Measurements from ENCODE around the gene ZP2. TPM values are rescaled to one million over a fixed set of nuclear protein-coding genes. Genes with fewer than 3 reads are reported as not detected.
A peak's percentile ranks its signal among the peaks of the same experiment; 100 is the strongest.

The ZP2 gene
- total and polyA plus RNA-seq, 7 donors = not detected

DNA sequence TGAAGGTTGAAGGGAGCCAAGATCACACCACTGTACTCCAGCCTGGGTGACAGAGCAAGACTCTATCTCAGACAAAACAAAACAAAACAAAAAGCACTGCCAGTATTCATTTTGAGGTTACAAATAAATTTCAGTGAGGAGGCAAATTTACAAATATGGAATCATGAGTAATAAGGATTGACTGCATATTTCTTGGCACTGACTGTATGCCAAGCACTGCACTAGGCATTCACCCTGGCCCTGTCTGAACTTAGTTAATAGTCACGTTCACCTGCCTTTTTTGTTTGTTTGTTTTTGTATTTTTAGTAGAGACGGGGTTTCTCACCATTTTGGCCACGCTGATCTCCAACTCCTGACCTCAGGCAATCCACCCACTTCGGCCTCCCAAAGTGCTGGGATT lies 47.8 kb downstream of the ZP2 start:
- Histone ChIP-seq H3K4me3 (peak overlapping the region; percentile 33), H3K36me3 (ENCODE audit: insufficient read depth in 1 of 2, low read depth in 1 of 2) (peaks cover 3 to 28% of the 10 kb centered on the region in 2 donors)
- 59 to 80% (median 74%) methylated on average over 4 of the region's 4 CpGs for WGBS, 3 donors

DNA sequence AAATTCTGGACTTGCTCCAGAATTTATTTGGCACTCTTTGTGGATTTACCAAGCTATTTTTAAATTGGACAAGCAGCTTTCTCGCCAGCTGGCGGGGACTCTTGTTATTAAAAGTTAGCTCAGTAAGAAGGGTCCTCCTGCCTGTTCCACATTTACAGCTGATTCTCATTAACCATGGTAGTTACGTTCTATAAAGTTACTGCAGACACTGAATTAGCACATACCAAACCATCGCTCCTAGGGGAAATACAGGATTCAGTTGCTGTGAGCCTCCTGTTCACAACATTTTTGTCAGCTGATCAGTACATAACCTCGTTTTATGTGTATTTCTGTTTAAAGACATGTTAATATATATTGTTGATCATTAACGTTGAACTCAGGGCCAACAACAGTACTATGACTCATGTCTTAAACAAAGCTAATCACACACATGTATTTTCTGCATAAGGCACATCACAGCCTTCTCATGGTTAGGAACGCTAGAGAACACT lies 48.7 kb downstream of the ZP2 start:
- 4 to 13% (median 9%) methylated on average over 7 of the region's 7 CpGs for WGBS, 3 donors
- H3K36me3 ChIP-seq (ENCODE audit: insufficient read depth in 1 of 2, low read depth in 1 of 2) = peaks cover 3 to 28% of the 10 kb centered on the region in 2 donors
- intact Hi-C loops (cut with DNase I) = no loop called here
- DNase-seq = peak; percentile 31 to 77
- peaks cover 40% of the 10 kb centered on the region for H3K4me1 ChIP-seq
- ATAC-seq = peak in 2 of 4 donors; percentile 11 to 12
- TF ChIP-seq, protein P1, sequence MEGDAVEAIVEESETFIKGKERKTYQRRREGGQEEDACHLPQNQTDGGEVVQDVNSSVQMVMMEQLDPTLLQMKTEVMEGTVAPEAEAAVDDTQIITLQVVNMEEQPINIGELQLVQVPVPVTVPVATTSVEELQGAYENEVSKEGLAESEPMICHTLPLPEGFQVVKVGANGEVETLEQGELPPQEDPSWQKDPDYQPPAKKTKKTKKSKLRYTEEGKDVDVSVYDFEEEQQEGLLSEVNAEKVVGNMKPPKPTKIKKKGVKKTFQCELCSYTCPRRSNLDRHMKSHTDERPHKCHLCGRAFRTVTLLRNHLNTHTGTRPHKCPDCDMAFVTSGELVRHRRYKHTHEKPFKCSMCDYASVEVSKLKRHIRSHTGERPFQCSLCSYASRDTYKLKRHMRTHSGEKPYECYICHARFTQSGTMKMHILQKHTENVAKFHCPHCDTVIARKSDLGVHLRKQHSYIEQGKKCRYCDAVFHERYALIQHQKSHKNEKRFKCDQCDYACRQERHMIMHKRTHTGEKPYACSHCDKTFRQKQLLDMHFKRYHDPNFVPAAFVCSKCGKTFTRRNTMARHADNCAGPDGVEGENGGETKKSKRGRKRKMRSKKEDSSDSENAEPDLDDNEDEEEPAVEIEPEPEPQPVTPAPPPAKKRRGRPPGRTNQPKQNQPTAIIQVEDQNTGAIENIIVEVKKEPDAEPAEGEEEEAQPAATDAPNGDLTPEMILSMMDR (IDR thresholded peaks at IDR 0.05) = no peak
- peak overlapping the region; percentile 33 for H3K4me3 ChIP-seq
- H3K27me3 ChIP-seq (ENCODE audit: insufficient read depth in 3 of 3, low read length in 2 of 3) = no peaks in the 10 kb centered on the region
- peak overlapping the region; percentile 72 for H3K27ac ChIP-seq
- no peaks in the 10 kb centered on the region for H3K9me3 ChIP-seq

More for the DNA sequence above, 47.8 kb downstream of the ZP2 start:
- Histone ChIP-seq H3K9me3 (no peaks in the 10 kb centered on the region), H3K27me3 (ENCODE audit: insufficient read depth in 3 of 3, low read length in 2 of 3) (no peaks in the 10 kb centered on the region), H3K4me1 (peaks cover 40% of the 10 kb centered on the region), H3K27ac (peak overlapping the region; percentile 72)
- peak in 1 of 4 donors; percentile 12 for ATAC-seq
- no peak for DNase-seq
- intact Hi-C loops (cut with DNase I) = no loop called here
- TF ChIP-seq, protein P1 (IDR thresholded peaks at IDR 0.05) = no peak

DNA sequence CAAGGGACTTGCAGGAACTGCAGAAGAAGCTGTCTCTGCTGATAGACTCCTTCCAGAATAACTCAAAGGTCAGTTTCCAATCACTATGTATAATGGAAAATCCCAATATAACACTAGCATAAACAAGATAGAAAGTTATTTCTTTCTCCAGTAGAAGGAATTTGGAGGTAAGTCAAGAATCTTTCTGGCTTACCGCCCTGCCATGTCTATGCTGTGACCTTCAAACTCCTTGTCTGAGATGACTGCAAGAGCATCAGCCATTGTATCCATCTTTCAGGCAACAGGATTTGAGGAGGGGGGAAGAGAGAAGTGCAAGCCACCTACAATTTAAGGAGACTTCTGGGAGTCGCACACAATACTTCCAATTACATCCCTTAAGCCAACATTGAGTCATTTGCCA lies 50.2 kb downstream of the ZP2 start:
- Histone ChIP-seq H3K9me3 (no peaks in the 10 kb centered on the region), H3K36me3 (ENCODE audit: insufficient read depth in 1 of 2, low read depth in 1 of 2) (peaks cover 3 to 16% of the 10 kb centered on the region in 2 donors), H3K4me1 (peaks cover 40% of the 10 kb centered on the region), H3K27ac (no peak overlapping the region), H3K27me3 (ENCODE audit: insufficient read depth in 3 of 3, low read length in 2 of 3) (no peaks in the 10 kb centered on the region), H3K4me3 (no peak overlapping the region)
- intact Hi-C loops (cut with DNase I) = no loop called here
- DNase-seq (no peak), ATAC-seq (no peak)
- WGBS, 3 donors = 20 to 37% (median 35%) methylated on average over 2 of the region's 2 CpGs
- TF ChIP-seq, protein P1 (IDR thresholded peaks at IDR 0.05) = no peak

DNA sequence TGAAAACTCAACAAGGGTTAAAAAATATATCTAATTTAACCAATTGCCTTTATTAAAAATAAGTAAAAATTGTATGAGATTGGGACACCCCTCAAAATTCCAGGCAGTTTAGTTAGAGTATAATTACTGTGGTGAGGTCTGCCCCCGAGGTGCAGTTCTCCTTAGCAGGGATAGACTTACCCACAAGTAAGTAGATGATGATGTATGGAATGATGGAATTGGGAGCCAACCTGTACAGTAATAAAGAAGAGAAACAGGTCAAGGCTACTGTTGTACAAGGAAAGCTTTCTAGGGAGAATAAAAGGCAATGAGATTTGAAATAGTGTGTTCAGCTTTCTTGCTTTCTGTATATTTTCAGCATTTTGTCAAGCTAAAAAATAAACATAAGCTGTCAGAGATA lies 51.1 kb downstream of the ZP2 start:
- ATAC-seq = no peak
- no peaks in the 10 kb centered on the region for H3K27me3 ChIP-seq (ENCODE audit: insufficient read depth in 3 of 3, low read length in 2 of 3)
- no peak overlapping the region for H3K27ac ChIP-seq
- peak overlapping the region; percentile 89 for H3K4me3 ChIP-seq
- intact Hi-C loops (cut with DNase I) = no loop called here
- WGBS, 3 donors = 19 to 33% (median 26%) methylated on average over 1 of the region's 1 CpG
- H3K36me3 ChIP-seq (ENCODE audit: insufficient read depth in 1 of 2, low read depth in 1 of 2) = peaks cover 2 to 7% of the 10 kb centered on the region in 2 donors
- no peak for DNase-seq
- peaks cover 40% of the 10 kb centered on the region for H3K4me1 ChIP-seq
- H3K9me3 ChIP-seq = no peaks in the 10 kb centered on the region
- TF ChIP-seq, protein P1 (IDR thresholded peaks at IDR 0.05) = no peak
